Parathyroid adenoma (tissue), 2 donors: ENCODE data around the gene PITHD1.
"Not testable (repeated sequence)": the region's sequence is repeated elsewhere in the genome, so short reads cannot be mapped to it uniquely, and the experiment has no call there.

Source experiments
- H2AFZ ChIP-seq: fragments of 300-600 bp; sonication (generic); one replicate; pipeline ENCODE4 v1.7.0; 2017; ENCODE audit warnings: antibody characterized with exemption, mild to moderate bottlenecking
- H3K27ac ChIP-seq: fragments of 300-600 bp; sonication (generic); one replicate; pipeline ENCODE4 v1.7.0; 2017
- H3K27me3 ChIP-seq: fragments of 300-600 bp; sonication (generic); one replicate; pipeline ENCODE4 v1.7.0; 2017; ENCODE audit warnings: low read length; ENCODE audit not compliant: control insufficient read depth, insufficient read depth
- H3K36me3 ChIP-seq: fragments of 300-600 bp; sonication (generic); one replicate; pipeline ENCODE4 v1.7.0; 2017; ENCODE audit warnings: low read length; ENCODE audit not compliant: control insufficient read depth, insufficient read depth
- H3K4me1 ChIP-seq: fragments of 300-600 bp; sonication (generic); one replicate; pipeline ENCODE4 v1.7.0; 2017; ENCODE audit warnings: control low read depth
- H3K4me2 ChIP-seq: fragments of 300-600 bp; sonication (generic); one replicate; pipeline ENCODE4 v1.7.0; 2017; ENCODE audit warnings: low read length
- H3K4me3 ChIP-seq: fragments of 300-600 bp; sonication (generic); one replicate; pipeline ENCODE4 v1.7.0; 2017; ENCODE audit warnings: low read depth, low read length
- H3K79me2 ChIP-seq: fragments of 300-600 bp; sonication (generic); one replicate; pipeline ENCODE4 v1.7.0; 2017; ENCODE audit warnings: control low read depth
- H3K9ac ChIP-seq: fragments of 300-600 bp; sonication (generic); one replicate; pipeline ENCODE4 v1.7.0; 2017; ENCODE audit warnings: mild to moderate bottlenecking
- H3K9me3 ChIP-seq: fragments of 300-600 bp; sonication (generic); one replicate; pipeline ENCODE4 v1.7.0; 2017; ENCODE audit warnings: low read length; ENCODE audit not compliant: control insufficient read depth
- CTCF ChIP-seq: fragments of 300-600 bp; sonication (generic); IDR thresholded peaks from one replicate; pipeline ENCODE4 v1.7.0; 2017; ENCODE audit warnings: antibody characterized with exemption, mild to moderate bottlenecking
- donor health status: primary hyperparathyroidism.

The PITHD1 gene

GRCh38 chr1:23793861-23794731 is 15.9 kb downstream of the PITHD1 start:
- no peak overlapping the region for H3K27ac ChIP-seq
- no peaks in the 10 kb centered on the region for H3K36me3 ChIP-seq
- peak overlapping the region; percentile 3 for H3K4me3 ChIP-seq
- peak overlapping the region; percentile 1 for H3K4me2 ChIP-seq
- no peak for TF ChIP-seq CTCF
- H3K9me3 ChIP-seq: no peaks in the 10 kb centered on the region
- no peak overlapping the region for H2AFZ ChIP-seq
- peaks cover 2% of the 10 kb centered on the region for H3K4me1 ChIP-seq
- H3K79me2 ChIP-seq: peaks cover 3% of the 10 kb centered on the region
- H3K9ac ChIP-seq: no peak overlapping the region
- H3K27me3 ChIP-seq: no peaks in the 10 kb centered on the region

GRCh38 chr1:23794732-23795182 is 16.5 kb downstream of the PITHD1 start:
- H3K27ac ChIP-seq, H3K79me2 ChIP-seq, H3K4me2 ChIP-seq, H3K36me3 ChIP-seq, H2AFZ ChIP-seq, H3K4me1 ChIP-seq, H3K27me3 ChIP-seq, H3K9me3 ChIP-seq, H3K4me3 ChIP-seq, H3K9ac ChIP-seq: not testable (repeated sequence)

GRCh38 chr1:23795676-23796465 is 17.7 kb downstream of the PITHD1 start:
- no peaks in the 10 kb centered on the region for H3K9me3 ChIP-seq
- TF ChIP-seq CTCF: no peak
- H3K9ac ChIP-seq: no peak overlapping the region
- peak overlapping the region; percentile 33 for H3K4me2 ChIP-seq
- H3K27me3 ChIP-seq: no peaks in the 10 kb centered on the region
- H3K36me3 ChIP-seq: no peaks in the 10 kb centered on the region
- H3K4me3 ChIP-seq: no peak overlapping the region
- H3K4me1 ChIP-seq: peaks cover 7% of the 10 kb centered on the region
- peaks cover 3% of the 10 kb centered on the region for H3K79me2 ChIP-seq
- no peak overlapping the region for H3K27ac ChIP-seq
- no peak overlapping the region for H2AFZ ChIP-seq

DNA sequence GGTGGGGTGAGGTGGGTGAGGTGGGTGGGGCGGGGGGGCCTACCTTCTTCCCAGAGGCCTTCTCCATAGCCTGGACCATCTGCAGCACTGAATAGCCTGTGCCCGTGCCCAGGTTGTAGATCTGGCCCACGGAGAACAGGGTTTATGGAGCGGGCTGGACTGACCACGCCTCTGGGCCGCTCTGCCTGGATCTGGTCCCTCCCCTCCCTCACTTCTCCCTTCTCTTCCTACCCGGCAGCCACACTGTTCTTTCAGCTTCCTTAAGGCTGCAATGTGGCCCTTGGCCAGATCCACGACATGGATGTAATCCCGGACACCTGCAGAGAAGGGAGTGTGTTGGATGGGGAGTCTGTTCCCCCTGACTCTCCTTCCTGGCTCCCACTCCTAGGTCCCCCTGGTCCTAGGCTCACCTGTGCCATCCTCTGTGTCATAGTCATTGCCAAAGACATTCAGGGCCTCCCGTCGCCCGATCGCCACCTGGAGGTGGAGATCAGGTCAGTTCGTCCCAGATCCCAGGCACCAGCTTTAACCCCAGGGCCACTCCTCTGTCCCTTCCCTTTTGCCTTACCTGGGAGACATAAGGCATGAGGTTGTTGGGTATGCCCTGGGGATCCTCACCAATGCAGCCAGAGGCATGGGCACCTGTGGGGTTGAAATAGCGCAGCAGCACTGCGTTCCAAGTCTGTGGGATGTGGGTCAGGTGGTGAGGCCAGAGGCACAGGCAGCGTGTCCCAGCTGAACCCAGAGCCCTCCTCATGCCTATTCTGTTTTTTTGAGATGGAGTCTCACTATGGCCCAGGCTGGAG is 18.5 kb downstream of the PITHD1 start:
- Histone ChIP-seq H3K79me2 (no peaks in the 10 kb centered on the region), H3K4me1 (peaks cover 7% of the 10 kb centered on the region), H3K9me3 (no peaks in the 10 kb centered on the region), H3K9ac (no peak overlapping the region), H3K27me3 (no peaks in the 10 kb centered on the region), H3K27ac (peak overlapping the region; percentile 24), H3K36me3 (no peaks in the 10 kb centered on the region), H2AFZ (no peak overlapping the region), H3K4me3 (no peak overlapping the region), H3K4me2 (no peak overlapping the region)
- peak; percentile 28 for TF ChIP-seq CTCF
